Measurements from ENCODE around the gene PDE4C. TPM values are rescaled to one million over a fixed set of nuclear protein-coding genes. Genes with fewer than 3 reads are reported as not detected.

PDE4C gene
- total RNA-seq, 1 experiment from 2014 or later = 3.0 TPM

- Mint-ChIP-seq H3K36me3 (peaks cover 12% of the 10 kb centered on the region), H3K9me3 (no peaks in the 10 kb centered on the region), H3K27ac (peak overlapping the region; percentile 53; the same call in 1 of the 2 replicates), H3K4me3 (no peak overlapping the region), H3K27me3 (ENCODE audit: low read depth) (peaks cover 11% of the 10 kb centered on the region), H3K4me1 (peaks cover 19% of the 10 kb centered on the region)
- ChIA-PET POLR2A (interaction anchor here (0.7 to 1.6 kb wide), 2 partner anchors 30 to 58 kb away, joined by 4 read pairs; no protein-coding TSS in a partner anchor), CTCF (interaction anchor here (0.6 to 4.0 kb wide), 15 partner anchors 15 to 138 kb away, joined by 3 to 24 read pairs (median 4); partner anchors contain the start of genes LSM4, MPV17L2 and RAB3A)
- TF ChIP-seq ZNF532 (CRISPR knock-in tag; IDR thresholded peaks at IDR 0.05; ENCODE audit: borderline replicate concordance) (no peak), USF1 (CRISPR knock-in tag; IDR thresholded peaks at IDR 0.05) (no peak), AR (CRISPR knock-in tag; IDR thresholded peaks at IDR 0.05) (0 out of 2 replicates have a peak, but pooled peaks have one; percentile 16), ZBTB43 (CRISPR knock-in tag; IDR thresholded peaks at IDR 0.05) (no peak)
- DNase-seq (ENCODE audit: low spot score) (no peak), ATAC-seq (no peak)
Observed at GRCh38 chr19:18274781-18275356, 48.6 kb upstream of the PDE4C start.

GRCh38 chr19:18274219-18274780 is 48.1 kb upstream of the PDE4C start, which contains the start of gene IQCN:
TSS of gene IQCN (minus strand) at chr19:18274452. CDS start at chr19:18269478, 4,974 bp downstream.
- peaks cover 6% of the 10 kb centered on the region for H3K36me3 Mint-ChIP-seq
- H3K9me3 Mint-ChIP-seq = no peaks in the 10 kb centered on the region
- H3K4me1 Mint-ChIP-seq = peaks cover 18% of the 10 kb centered on the region
- ATAC-seq (peak; percentile 42), DNase-seq (ENCODE audit: low spot score) (no peak)
- H3K27ac Mint-ChIP-seq = peak within 1 kb of the TSS; percentile 53; the same call in 1 of the 2 replicates
- TF ChIP-seq ERG (CRISPR knock-in tag; IDR thresholded peaks at IDR 0.05) (no peak), ATF2 (CRISPR knock-in tag; IDR thresholded peaks at IDR 0.05; ENCODE audit: borderline replicate concordance, low read depth) (no peak), GABPB1 (CRISPR knock-in tag; IDR thresholded peaks at IDR 0.05) (no peak), ZNF232 (CRISPR knock-in tag; IDR thresholded peaks at IDR 0.05) (no peak), ZMAT4 (CRISPR knock-in tag; IDR thresholded peaks at IDR 0.05) (no peak), CREM (CRISPR knock-in tag; IDR thresholded peaks at IDR 0.05) (no peak)
- ChIA-PET POLR2A (interaction anchor here (0.7 kb wide), 1 partner anchor 59 kb away, joined by 4 read pairs; no protein-coding TSS in a partner anchor), CTCF (interaction anchor here (0.6 to 4.0 kb wide), 13 partner anchors 15 to 138 kb away, joined by 3 to 24 read pairs (median 4); partner anchors contain the start of genes MPV17L2 and RAB3A)
- peaks cover 11% of the 10 kb centered on the region for H3K27me3 Mint-ChIP-seq (ENCODE audit: low read depth)
- no peak within 1 kb of the TSS for H3K4me3 Mint-ChIP-seq
